NB4 (cell line): Measurements from ENCODE around the gene XRCC5.

Experiments used
- CTCF ChIP-seq: IDR thresholded peaks from one replicate; pipeline ENCODE4 v1.5.1; 2012; ENCODE audit warnings: low read depth, low read length
- POLR2A ChIP-seq: IDR thresholded peaks from 2 replicates; pipeline ENCODE4 v1.6.1; 2011; ENCODE audit warnings: mild to moderate bottlenecking; ENCODE audit not compliant: insufficient read length; ENCODE audit errors: extremely low read depth

GRCh38 chr2:216083464-216084281 lies 25.5 kb upstream of the XRCC5 start:
- no peak for TF ChIP-seq CTCF
- TF ChIP-seq POLR2A, result no peak
